SJSA1 (cell line): Measurements from ENCODE around the gene SLC43A3. TPM values are rescaled to one million over a fixed set of nuclear protein-coding genes. Genes with fewer than 3 reads are reported as not detected.
"Not testable (repeated sequence)": the region's sequence is repeated elsewhere in the genome, so short reads cannot be mapped to it uniquely, and the experiment has no call there.

Source experiments
- DNase-seq, 2 experiments: peaks; one replicate each; pipeline ENCODE4 v3.0.0-alpha.2; 2015 to 2020; ENCODE audit warnings: low spot score in 2 of 2, low read depth in 1 of 2
- H3K27ac ChIP-seq: fragments of 250-450 bp; sonication (Bioruptor Pico); 2 replicates; pipeline ENCODE4 v1.5.1; 2020; ENCODE audit warnings: mild to moderate bottlenecking, moderate library complexity
- H3K27me3 ChIP-seq: fragments of 250-450 bp; sonication (Bioruptor Pico); replicated peaks from 2 replicates; pipeline ENCODE4 v1.5.1; 2020; ENCODE audit warnings: mild to moderate bottlenecking, moderate library complexity
- H3K36me3 ChIP-seq: fragments of 250-450 bp; sonication (Bioruptor Pico); 2 replicates; pipeline ENCODE4 v1.5.1; 2020; ENCODE audit warnings: mild to moderate bottlenecking
- H3K4me1 ChIP-seq: fragments of 250-450 bp; sonication (Bioruptor Pico); replicated peaks from 2 replicates; pipeline ENCODE4 v1.6.1; 2021; ENCODE audit warnings: mild to moderate bottlenecking
- H3K4me3 ChIP-seq: fragments of 250-450 bp; sonication (Bioruptor Pico); 2 replicates; pipeline ENCODE4 v1.5.1; 2020; ENCODE audit warnings: mild to moderate bottlenecking
- H3K9me3 ChIP-seq: fragments of 250-450 bp; sonication (Bioruptor Pico); replicated peaks from 2 replicates; pipeline ENCODE4 v1.5.1; 2020; ENCODE audit warnings: mild to moderate bottlenecking
- total RNA-seq: library from RNA; depleted of rRNA; stranded (reverse); fragments of >200 nt; shearing (Covaris generic); gene quantifications from 2 replicates; pipeline ENCODE4 v1.2.3, GENCODE V29; 2014; rRNA removed

Gene SLC43A3
- total RNA-seq, 1 experiment from 2014 or later = 62.2 TPM

- Histone ChIP-seq H3K36me3 (no peaks in the 10 kb centered on the region), H3K4me3 (no peak overlapping the region), H3K27me3 (peaks cover 10% of the 10 kb centered on the region), H3K27ac (no peak overlapping the region), H3K4me1 (no peaks in the 10 kb centered on the region), H3K9me3 (no peaks in the 10 kb centered on the region)
- no peak for DNase-seq
Measured at GRCh38 chr11:57363131-57364080, 63.5 kb downstream of the SLC43A3 start.

GRCh38 chr11:57361926-57362325, 65.0 kb downstream of the SLC43A3 start:
- Histone ChIP-seq H3K9me3 (no peaks in the 10 kb centered on the region), H3K4me1 (no peaks in the 10 kb centered on the region), H3K36me3 (no peaks in the 10 kb centered on the region), H3K27ac (no peak overlapping the region), H3K4me3 (no peak overlapping the region), H3K27me3 (peaks cover 13% of the 10 kb centered on the region)
- DNase-seq = no peak

- not testable (repeated sequence) for H3K27ac ChIP-seq, H3K4me1 ChIP-seq, DNase-seq, H3K9me3 ChIP-seq, H3K4me3 ChIP-seq, H3K36me3 ChIP-seq
- H3K27me3 ChIP-seq = peaks cover 13% of the 10 kb centered on the region
Measured at GRCh38 chr11:57361420-57361819, 65.5 kb downstream of the SLC43A3 start.

DNA sequence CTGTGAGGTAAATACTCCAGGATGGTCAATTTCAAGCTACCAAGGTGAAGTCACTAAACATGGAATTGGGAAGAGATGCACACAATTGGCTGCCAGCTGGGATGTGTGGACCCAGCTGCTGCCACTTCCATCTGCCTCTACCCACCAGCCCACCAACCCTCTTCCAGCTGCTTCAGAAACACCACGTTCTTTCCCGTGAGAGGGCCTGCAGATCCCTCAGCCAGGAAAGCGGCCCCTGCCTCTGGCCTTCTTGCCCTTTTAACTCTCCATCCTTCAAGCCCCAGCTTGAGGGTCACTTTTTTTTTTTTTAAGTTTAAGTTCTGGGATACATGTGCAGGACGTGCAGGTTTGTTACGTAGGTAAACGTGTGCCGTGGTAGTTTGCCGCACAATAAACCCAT, 65.9 kb downstream of the SLC43A3 start:
- Histone ChIP-seq H3K27me3 (peaks cover 13% of the 10 kb centered on the region), H3K4me3 (no peak overlapping the region), H3K4me1 (no peaks in the 10 kb centered on the region), H3K36me3 (no peaks in the 10 kb centered on the region), H3K27ac (no peak overlapping the region), H3K9me3 (no peaks in the 10 kb centered on the region)
- no peak for DNase-seq

DNA sequence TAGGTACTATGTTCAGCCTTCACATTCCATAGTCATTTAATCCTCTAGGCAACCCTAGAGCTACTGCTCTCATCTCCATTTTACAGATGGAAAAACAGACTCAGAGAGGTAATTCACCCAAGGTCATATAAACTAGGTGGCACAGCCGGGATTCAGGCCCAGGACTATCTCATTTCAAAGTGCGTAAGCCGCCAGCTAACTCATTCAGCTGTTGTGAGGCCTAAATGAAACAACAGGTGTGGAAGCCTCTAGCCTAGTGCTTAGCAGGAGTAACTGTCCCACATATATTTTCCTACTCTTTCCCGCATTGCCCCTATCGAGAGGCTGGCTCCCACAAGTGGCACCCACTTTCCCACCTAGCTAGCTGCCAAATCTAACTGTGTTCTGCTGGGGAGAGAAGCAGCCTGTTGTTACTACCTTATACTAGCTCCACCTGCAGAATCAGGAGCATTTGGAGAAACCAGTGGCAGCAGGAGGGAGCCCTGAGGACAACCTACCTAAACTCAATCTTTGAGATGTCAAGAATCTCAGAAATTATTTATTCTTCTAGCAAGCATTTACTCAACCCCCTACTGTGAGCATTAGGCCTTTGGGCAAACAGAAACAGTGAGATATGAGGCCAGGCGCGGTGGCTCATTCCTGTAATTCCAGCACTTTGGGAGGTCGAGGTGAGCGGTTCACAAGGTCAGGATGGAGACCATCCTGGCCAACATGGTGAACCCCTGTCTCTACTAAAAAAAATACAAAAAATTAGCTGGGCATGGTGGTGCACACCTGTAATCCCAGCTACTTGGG, 66.8 kb downstream of the SLC43A3 start:
- DNase-seq = no peak
- Histone ChIP-seq H3K9me3 (no peaks in the 10 kb centered on the region), H3K27me3 (peaks cover 13% of the 10 kb centered on the region), H3K4me1 (no peaks in the 10 kb centered on the region), H3K4me3 (no peak overlapping the region), H3K36me3 (no peaks in the 10 kb centered on the region), H3K27ac (no peak overlapping the region)

GRCh38 chr11:57359396-57359795, 67.5 kb downstream of the SLC43A3 start:
- H3K27me3 ChIP-seq = peaks cover 13% of the 10 kb centered on the region
- H3K27ac ChIP-seq = no peak overlapping the region
- H3K9me3 ChIP-seq = no peaks in the 10 kb centered on the region
- no peaks in the 10 kb centered on the region for H3K36me3 ChIP-seq
- no peak for DNase-seq
- no peak overlapping the region for H3K4me3 ChIP-seq
- no peaks in the 10 kb centered on the region for H3K4me1 ChIP-seq

DNA sequence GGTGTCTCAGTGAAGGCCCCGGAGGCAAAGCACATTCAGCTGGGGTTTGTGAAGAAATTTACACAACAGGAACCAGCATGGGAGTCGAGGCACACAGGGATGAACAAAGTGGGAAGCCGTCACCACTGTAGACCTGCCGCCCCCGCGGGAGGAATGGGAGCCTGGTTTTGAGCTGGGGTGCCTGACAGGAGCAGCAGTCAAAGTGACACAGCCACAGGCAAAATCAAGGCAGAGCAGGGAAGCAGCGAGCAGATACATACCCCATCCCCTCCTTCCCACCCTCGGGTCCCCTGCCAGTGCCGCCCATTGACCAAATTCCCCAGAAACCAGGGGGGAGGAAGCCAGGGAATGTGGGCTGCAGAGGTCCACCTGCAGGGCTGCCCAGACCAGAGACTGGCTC, 67.9 kb downstream of the SLC43A3 start:
- Histone ChIP-seq H3K4me1 (no peaks in the 10 kb centered on the region), H3K4me3 (no peak overlapping the region), H3K27me3 (peaks cover 13% of the 10 kb centered on the region), H3K9me3 (no peaks in the 10 kb centered on the region), H3K36me3 (no peaks in the 10 kb centered on the region), H3K27ac (no peak overlapping the region)
- DNase-seq = no peak

- Histone ChIP-seq H3K27me3 (peaks cover 13% of the 10 kb centered on the region), H3K4me1 (no peaks in the 10 kb centered on the region), H3K4me3 (no peak overlapping the region), H3K9me3 (no peaks in the 10 kb centered on the region), H3K36me3 (no peaks in the 10 kb centered on the region), H3K27ac (no peak overlapping the region)
- no peak for DNase-seq
Measured at GRCh38 chr11:57358543-57358961, 68.4 kb downstream of the SLC43A3 start.

GRCh38 chr11:57357856-57358255, 69.1 kb downstream of the SLC43A3 start:
- no peak overlapping the region for H3K4me3 ChIP-seq
- peaks cover 13% of the 10 kb centered on the region for H3K27me3 ChIP-seq
- DNase-seq = no peak
- H3K4me1 ChIP-seq = no peaks in the 10 kb centered on the region
- no peaks in the 10 kb centered on the region for H3K9me3 ChIP-seq
- H3K36me3 ChIP-seq = no peaks in the 10 kb centered on the region
- no peak overlapping the region for H3K27ac ChIP-seq

- Histone ChIP-seq H3K36me3 (no peaks in the 10 kb centered on the region), H3K4me1 (no peaks in the 10 kb centered on the region), H3K27me3 (peaks cover 13% of the 10 kb centered on the region), H3K27ac (no peak overlapping the region), H3K4me3 (no peak overlapping the region), H3K9me3 (no peaks in the 10 kb centered on the region)
- DNase-seq = no peak
Measured at GRCh38 chr11:57357310-57357709, 69.6 kb downstream of the SLC43A3 start.

Other genes with a start within 250 kb of the SLC43A3 start
- not detected in 2 replicates for gene LRRC55, start 245.2 kb downstream of the SLC43A3 start, total RNA-seq
- gene APLNR, start 189.9 kb downstream of the SLC43A3 start, total RNA-seq = not detected in 2 replicates
- 27.1 and 32.1 TPM in 2 replicates for gene TNKS1BP1, start 102.2 kb downstream of the SLC43A3 start, total RNA-seq
- 133 and 186 TPM in 2 replicates for gene SSRP1, start 91.2 kb downstream of the SLC43A3 start, total RNA-seq
- gene P2RX3, start 88.8 kb downstream of the SLC43A3 start, total RNA-seq = not detected in 2 replicates
- not detected in 2 replicates for gene PRG3, start 46.0 kb downstream of the SLC43A3 start, total RNA-seq
- gene PRG2, start 36.5 kb downstream of the SLC43A3 start, total RNA-seq = not detected in 2 replicates
- gene RTN4RL2, start 33.4 kb upstream of the SLC43A3 start, total RNA-seq = not detected in 2 replicates
- gene SLC43A1, start 88.6 kb upstream of the SLC43A3 start, total RNA-seq = 6.0 and 6.4 TPM in 2 replicates
- 105 and 157 TPM in 2 replicates for gene TIMM10, start 103.6 kb upstream of the SLC43A3 start, total RNA-seq
- gene SMTNL1, start 110.5 kb upstream of the SLC43A3 start, total RNA-seq = not detected in 2 replicates
- gene UBE2L6, start 140.6 kb upstream of the SLC43A3 start, total RNA-seq = 8.6 and 17.3 TPM in 2 replicates
- not detected in 2 replicates for gene SERPING1, start 170.6 kb upstream of the SLC43A3 start, total RNA-seq
- gene YPEL4, start 222.8 kb upstream of the SLC43A3 start, total RNA-seq = not detected in 2 replicates
- 16.6 and 24.1 TPM in 2 replicates for gene CLP1, start 230.6 kb upstream of the SLC43A3 start, total RNA-seq
- gene ZDHHC5, start 241.0 kb upstream of the SLC43A3 start, total RNA-seq = 26.8 and 42.0 TPM in 2 replicates